Inflammatory macrophage treated with lipopolysaccharide for 1 hour (primary cell): ENCODE measurements around the gene MAP4K5.
A peak's percentile ranks its signal among the peaks of the same experiment; 100 is the strongest.

ENCODE experiments used
- DNase-seq, 2 donors: peaks; one replicate each; pipeline ENCODE4 v3.0.0-alpha.2; 2020 to 2022

The MAP4K5 gene

DNA sequence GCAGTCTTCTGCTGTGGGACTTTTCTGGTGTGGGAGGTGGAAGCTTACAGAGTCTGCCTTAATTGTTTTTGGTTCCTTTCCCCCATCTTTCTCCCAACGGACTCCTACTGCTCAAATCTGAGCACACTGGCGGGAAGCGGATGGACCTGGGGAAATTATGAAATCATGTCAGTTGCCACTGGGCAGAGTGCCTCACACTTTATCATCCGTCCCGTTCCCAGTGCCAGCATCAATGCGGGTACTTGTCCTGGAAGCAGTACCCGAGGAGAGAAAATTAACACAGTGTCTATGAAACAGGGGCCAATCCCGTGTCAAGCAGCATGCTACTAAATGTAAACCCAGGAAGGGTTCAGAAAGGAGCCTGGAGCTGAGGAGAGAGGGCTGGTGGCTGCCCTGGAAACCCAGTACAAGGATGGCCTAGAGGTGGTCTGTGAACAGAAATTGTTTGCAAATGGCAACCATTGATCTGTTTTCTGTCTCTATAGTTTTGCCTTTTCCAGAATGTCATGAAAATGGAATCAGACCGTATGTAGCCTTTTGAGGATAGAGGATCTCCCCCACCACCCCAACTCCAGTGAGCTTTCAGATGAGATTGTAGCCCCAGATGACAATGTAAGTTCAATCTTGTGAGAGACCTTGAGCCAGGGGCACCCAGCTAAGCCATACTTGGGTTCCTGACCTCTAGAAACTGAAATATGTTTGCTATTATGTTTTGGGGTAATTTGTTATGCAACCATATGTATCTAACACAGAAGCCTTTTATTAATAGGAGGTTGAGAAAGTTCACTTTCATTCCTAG lies 134.8 kb downstream of the MAP4K5 start:
- DNase-seq, result peak in 1 of 2 donors; percentile 48

DNA sequence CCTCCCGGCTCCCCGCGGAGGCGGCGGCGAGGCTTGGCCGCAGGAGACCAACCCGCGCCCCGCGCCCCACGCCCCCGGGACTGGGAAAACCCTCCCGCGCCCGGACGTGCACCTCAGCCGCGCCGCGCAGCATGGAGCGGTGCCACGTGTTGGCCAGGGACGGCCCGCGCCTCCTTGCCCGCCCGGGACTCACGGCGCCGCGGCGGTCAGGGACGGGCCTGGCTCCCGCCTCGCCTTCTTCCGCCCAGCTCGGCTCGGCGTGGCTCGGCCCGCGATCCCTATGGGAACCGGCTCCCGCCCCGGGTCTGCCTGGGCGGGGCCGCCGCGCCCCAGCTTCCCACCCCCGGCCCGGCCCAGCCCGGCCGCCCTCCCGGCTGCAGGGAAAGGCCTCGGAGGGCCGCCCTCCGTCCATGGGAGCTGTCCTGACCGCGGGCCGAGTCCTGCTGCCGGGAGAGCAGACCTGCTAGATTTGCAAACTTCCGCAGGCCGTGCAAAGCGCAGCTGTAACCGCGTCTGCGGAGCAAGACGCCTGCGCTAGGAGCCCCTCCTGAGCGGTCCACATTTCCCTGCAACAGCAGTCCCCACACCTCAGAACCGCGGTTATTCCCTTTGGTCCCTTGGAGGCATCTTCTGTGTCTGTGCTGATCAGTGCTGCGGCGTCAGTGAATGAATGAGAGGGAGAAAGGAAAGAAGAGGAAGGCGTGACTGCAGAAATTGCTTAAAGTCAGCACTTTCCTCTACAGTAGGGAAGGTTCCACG lies 135.6 kb downstream of the MAP4K5 start, which contains the start of gene CDKL1:
Gene CDKL1 (minus strand): TSS at position 251 of the 759 bp plus-strand sequence. CDS start 1,013 bp downstream, outside the sequence.
- peak; percentile 57 to 59 for DNase-seq

DNA sequence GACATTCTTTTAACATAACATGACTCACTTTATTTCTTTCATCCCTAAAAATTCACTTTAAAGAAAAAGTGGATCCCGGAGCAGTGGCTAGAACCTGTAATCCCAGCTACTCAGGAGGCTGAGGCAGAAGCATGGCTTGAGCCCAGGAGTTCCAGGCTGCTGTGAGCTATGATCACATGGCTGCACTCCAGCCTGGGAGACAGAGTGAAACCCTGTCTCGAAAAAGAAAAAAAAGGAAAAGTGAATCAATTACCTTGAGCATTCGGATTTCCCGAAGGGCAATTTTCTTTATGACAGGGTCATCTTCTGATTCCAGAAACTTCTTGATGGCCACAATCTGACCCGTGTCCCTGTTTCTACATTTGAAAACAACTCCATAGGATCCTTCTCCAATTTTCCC lies 136.9 kb downstream of the MAP4K5 start:
- no peak for DNase-seq

DNA sequence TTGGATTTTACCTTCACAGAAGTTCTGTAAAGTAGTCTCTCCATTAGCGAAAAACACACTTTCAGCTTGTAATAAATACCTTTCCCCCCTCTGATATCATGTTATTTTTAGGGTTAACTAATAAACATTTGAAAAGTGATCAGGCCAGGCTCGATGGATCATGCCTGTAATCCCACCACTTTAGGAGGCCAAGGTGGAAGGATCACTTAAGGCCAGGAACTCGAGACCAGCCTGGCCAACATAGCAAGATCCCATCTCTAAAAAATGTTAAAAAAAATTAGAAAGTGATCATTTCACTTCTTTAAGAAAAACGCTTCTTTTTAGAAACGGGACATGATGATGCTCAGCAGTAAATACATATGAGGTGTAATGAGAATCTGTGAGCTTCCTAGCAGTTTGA lies 137.7 kb downstream of the MAP4K5 start:
- no peak for DNase-seq

DNA sequence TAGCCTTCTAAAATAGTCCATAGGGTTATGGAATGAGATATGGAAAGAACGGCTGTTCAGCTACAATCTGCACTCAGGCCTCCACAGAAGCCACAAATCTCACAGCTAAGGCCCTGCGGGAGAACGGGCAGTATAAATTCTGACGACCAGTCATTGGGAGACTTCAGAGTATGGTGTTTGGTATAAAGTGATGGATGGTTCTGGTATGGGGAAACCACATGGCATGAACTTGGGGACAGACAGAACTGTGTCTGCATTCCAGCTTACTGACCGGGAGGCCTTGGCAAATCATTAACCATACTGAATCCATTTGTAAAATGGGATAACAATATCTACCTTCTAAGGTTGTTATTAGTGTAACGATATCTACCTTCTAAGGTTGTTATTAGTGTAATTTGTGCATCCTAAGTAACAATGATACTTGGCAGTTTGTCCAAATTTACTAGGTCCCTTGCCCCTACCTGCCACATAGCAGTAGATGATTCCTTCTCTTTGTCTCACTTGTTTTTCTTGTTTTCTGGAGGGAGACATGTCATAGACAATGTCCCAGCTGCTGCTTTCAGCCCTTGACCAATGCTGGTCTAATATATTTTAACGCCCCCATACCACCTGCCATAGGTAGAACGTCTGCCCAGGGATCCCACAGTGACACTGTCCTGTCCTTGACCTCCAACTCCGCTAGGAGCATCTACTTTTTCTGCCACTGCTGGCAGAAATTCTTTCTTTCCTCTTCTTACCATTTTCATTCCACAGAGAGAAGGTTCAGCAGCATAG lies 142.5 kb downstream of the MAP4K5 start:
- no peak for DNase-seq

DNA sequence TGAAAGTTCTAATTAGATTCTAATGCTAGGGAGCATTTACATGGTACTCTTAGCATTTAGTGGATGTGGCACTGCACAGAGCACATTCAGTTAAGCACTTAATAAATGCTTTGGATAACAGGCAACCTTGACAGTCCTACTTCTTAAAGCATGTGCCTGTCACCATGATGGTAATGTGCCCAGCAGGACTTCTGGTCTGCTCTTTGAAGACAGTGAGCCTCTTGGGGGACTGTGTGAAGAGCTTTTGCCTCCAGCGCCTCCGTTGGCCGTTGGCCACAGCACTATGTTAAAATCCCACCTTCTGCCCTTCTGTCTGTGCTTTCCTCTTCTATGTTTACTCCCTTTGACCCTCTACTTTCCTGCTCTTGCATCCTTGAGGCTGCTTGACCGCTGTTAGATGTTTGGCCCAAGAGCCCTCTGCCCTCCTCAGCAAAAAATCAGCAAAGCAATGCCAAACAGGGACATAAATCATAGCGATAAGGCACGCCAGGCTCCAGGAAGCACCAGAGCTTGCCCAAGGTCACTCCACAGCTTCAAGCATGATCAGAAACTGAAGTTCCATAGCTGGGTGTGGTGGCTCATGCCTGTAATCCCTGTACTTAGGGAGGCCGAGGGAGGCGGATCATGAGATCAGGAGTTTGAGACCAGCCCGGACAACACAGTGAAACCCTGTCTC lies 144.0 kb downstream of the MAP4K5 start:
- no peak for DNase-seq

DNA sequence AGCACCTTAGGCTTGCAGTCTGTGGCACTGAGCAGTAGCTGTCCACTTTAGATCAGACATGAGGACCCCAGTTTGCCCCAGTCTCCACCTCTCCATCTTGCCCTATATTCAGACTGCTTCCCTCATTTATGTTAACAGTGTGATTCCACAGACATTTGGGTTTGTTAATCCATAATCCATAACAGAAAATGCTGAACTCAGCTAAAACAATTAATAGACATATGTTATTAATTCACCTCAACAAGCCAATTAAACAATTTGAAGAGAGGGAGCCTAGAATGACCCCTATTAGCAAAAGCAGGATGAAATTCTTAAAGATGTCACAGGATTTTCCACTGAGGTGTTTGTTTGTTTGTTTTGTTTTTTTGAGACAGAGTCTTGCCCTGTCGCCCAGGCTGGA lies 144.8 kb downstream of the MAP4K5 start:
- DNase-seq, result no peak

DNA sequence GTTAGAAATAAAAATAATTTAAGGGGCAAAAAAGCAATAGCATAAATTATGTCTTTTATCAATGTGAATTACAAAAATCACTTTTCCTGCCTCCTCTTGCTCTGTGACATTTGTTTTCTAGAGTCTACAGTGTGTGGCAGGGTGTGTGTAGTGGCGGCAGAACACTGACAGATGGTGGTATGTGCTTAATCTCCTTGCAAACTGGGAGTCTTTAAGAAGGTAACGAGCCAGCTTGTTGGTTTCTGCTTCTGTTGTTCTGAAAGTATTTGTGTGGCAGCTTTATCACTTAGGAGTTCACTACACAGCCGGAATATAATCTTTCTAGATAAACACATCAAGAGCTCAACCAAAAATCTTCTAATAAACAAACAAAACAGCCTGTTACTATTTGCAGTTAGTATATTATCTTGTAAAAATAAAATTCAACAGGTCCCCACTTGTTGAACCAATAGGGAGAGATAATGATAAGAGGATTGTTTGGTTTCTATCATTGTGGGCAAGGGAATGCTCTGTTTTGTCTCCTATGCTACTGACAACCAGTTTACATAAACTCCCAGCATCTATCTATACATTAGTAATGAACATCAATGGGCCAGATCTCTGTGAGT lies 148.6 kb downstream of the MAP4K5 start:
- DNase-seq, result no peak

DNA sequence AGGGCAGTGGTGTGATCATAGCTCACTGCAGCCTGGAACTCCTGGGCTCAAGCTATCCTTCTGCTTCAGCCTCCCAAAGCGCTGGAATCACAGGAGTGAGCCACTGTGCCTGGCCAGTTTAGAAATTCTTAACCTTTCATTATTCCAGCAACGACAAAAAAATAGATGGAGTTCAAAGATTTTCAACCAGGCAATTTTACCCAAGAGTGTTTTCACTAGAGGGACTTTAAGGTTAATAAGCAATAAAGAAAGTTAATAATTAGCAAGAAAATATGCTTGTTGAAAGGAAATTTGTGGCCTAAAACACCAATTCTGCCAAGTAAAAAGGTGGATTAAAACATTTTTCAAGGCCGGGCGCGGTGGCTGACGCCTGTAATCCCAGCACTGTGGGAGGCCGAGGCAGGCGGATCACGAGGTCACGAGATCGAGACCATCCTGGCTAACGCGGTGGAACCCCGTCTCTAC lies 150.5 kb downstream of the MAP4K5 start:
- no peak for DNase-seq

DNA sequence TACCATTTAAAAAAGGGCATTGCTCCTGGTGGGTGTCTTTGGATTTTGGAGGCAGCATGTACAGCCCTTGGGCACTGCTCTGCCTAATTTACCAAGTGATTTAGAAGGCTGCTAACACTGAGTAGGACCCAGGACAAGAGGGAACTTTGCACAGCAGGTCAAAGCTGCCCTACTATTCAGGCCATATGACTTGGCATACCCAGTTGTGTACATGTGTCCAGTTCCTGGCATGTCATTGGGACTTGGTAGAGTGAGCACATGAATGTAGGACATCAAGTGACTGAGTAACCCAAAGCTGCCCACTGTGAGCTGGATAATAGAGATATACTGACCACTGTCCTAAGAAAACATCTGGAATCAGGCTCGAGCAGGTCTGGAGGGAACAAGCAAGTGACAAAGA lies 151.4 kb downstream of the MAP4K5 start:
- DNase-seq, result no peak

DNA sequence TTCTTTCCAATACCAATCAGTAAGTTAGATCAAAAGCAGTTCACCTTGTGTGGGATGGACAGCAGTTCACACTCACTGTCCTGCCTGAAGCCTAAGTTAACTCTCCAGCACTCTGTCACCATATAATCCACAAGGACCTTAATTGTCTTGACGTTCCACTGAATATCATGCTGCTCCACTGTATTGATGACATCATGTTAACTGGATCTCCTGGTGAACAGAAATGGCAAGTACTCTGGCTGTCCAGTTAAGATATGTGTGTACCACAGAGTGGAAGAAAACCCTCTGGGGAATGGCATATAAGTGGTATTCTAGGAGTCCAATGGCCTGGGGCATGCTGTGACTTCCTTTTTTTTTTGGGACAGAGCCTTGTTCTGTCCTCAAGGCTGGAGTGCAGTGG lies 151.9 kb downstream of the MAP4K5 start:
- no peak for DNase-seq

DNA sequence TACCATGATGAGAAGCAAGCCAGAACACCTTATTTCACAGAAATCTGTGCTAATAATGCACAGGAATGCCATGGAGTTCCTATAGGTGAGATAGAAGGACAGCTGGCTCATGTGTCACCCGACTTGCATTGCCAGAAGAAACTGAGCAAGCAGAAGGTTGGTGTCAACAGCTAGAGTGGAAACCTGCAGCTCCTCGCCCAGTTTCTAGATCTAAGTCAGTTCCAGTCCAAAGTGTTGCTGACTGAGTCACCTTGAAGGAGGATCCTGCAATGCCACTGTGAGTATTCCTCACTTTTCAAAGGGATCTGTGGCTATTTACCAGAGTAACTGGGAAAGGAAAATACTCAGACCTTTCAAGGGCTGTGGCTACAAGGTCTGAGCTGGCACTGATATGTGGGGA lies 152.8 kb downstream of the MAP4K5 start:
- no peak for DNase-seq

DNA sequence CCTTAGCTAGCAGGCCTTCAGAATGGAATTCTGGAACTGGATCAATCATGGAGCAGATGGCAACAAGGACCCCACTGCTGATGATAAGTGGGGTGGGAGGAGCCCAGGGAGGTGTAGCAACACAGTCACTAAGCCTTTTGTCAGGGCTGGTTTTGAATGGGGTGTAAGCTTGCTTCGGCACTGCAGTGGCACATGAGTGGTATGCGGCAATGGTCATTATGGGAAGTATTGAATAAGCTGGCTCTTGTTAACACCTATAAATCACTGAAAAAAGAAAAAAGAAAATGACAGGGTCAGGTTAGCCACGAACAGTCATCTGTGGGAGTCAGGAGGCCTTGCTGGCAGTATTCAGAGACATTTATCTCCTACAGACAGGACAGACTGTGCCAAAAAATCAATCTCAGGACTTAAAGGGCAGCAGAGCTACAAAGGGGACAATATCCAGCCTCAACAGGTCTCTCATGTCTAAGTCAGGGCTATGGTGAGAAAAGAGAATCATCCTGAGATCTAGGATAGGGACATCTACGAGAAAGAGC lies 154.8 kb downstream of the MAP4K5 start:
- no peak for DNase-seq

DNA sequence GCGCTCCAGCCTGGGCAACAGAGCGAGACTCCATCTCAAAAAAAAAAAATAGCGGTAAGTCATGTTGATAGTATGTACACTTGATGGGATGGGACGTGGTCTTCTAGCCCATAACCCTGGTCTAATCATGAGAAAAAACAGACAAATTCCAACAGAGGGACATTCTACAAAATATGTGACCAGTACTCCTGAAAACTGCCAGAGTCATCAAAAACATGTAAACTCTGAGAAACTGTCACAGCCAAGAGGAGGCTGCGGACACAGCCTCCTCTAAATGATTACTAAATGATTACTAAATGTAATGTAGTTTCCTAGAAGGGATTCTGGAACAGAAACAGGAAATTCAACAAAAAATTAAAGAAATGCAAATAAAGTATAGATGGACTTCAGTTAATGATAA lies 156.6 kb downstream of the MAP4K5 start:
- no peak for DNase-seq

DNA sequence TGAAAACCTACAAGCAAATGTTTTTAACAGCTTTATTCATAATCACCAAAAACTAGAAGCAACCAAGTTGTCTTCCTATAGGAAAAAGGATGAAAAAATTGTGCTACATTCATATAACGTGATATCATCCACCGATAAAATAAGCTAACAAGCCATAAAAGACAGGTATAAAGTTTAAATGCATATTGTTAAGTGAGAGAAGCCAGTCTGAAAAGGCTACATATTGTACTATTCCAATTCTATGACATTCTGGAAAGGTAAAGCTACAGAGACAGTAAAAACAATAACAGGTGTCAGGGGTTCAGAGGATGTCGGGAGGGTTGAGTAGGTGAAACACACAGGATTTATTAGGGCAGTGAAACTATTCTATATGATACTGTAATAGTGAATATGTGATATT lies 158.4 kb downstream of the MAP4K5 start:
- DNase-seq, result no peak

DNA sequence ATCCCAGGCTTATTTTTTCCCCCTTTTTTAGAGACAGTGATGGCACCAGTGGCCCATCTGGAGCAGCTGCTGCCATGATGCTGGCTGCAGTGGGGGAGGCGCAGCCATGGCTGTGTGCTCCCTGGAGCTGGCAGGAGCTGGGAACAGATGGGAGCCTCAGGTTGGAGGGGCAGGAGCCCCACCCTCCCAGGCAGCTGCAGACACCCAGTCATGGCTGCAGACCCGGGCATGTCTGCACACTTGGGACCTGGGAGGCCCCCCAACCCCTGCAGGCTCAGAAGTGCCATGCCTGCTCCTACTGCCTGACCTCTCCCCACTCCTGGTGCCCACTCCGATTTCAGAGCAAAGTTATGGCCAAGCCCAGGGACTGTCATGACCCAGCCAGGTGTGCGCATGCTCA lies 160.8 kb downstream of the MAP4K5 start:
- no peak for DNase-seq
